GM12891 (cell line): ENCODE data around the gene TMPRSS11B.
"Not testable (repeated sequence)": the region's sequence is repeated elsewhere in the genome, so short reads cannot be mapped to it uniquely, and the experiment has no call there.

Source experiments
- DNase-seq: peaks from one replicate; pipeline ENCODE4 v3.0.0; 2011; ENCODE audit warnings: low spot score; ENCODE audit not compliant: insufficient read length
- FAIRE-seq: peaks from 2 replicates; lab custom pipeline; 2011; peaks lifted over from hg19 to GRCh38; lab: Jason Lieb, UNC
- PAX5 ChIP-seq: IDR thresholded peaks from 2 replicates; pipeline ENCODE4 v1.6.1; 2011; ENCODE audit warnings: low read length, moderate library complexity, mild to moderate bottlenecking; ENCODE audit not compliant: insufficient read depth, severe bottlenecking
- POLR2A ChIP-seq: IDR thresholded peaks from 2 replicates; pipeline ENCODE4 v1.6.1; 2011; ENCODE audit warnings: low read depth, low read length, control low read depth
- POLR2AphosphoS5 ChIP-seq: IDR thresholded peaks from 2 replicates; pipeline ENCODE4 v1.6.1; 2011; ENCODE audit warnings: low read depth, low read length, control low read depth
- POU2F2 ChIP-seq: IDR thresholded peaks from 2 replicates; pipeline ENCODE4 v1.6.1; 2011; ENCODE audit warnings: low read depth, mild to moderate bottlenecking, control low read depth, low read length, moderate library complexity
- SPI1 ChIP-seq: IDR thresholded peaks from 2 replicates; pipeline ENCODE4 v1.6.1; 2011; ENCODE audit warnings: low read depth, low read length, control low read depth
- TAF1 ChIP-seq: IDR thresholded peaks from 2 replicates; pipeline ENCODE4 v1.6.1; 2011; ENCODE audit warnings: low read depth, low read length, control low read depth

The TMPRSS11B gene

DNA sequence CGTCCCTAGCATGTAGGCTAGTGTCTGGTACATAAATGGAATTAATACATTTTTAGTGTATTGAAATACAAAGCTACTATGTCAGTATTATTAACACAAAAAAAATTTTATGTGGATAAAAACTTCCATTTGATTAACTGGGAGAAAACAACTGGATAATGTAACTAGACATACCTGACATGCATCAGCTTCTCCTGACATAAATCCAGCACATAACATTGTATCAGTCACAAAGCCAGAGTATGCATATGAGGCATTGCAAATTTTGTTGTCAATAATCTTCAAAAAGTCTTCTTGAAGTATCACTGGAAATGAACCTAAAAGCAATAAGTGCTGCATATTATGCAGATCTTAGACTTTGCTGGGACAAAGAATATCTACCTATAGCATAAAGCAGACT is 16.9 kb downstream of the TMPRSS11B start:
- DNase-seq (no peak), FAIRE-seq (no peak)
- TF ChIP-seq POLR2A (no peak), POU2F2 (no peak), TAF1 (no peak), PAX5 (no peak), SPI1 (no peak)

DNA sequence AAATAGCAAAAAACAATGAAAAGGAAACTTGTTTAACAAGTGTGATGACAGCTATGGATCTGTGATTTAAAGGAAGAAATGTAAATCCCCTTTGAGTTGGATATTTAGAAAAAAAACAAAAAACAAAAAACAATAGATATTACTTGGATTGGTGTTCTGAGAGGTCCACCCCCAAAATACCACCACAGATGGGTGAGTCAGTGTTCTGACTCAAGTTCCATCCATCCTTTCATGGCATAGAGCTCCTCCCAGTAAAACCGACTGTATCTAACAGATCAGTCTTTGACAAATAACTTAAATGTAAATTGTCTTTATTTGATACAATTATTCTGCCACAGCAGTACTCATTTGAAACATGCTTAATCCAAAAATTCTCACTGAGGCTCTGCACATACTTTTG is 27.4 kb downstream of the TMPRSS11B start:
- FAIRE-seq (no peak), DNase-seq (no peak)
- no peak for TF ChIP-seq TAF1

DNA sequence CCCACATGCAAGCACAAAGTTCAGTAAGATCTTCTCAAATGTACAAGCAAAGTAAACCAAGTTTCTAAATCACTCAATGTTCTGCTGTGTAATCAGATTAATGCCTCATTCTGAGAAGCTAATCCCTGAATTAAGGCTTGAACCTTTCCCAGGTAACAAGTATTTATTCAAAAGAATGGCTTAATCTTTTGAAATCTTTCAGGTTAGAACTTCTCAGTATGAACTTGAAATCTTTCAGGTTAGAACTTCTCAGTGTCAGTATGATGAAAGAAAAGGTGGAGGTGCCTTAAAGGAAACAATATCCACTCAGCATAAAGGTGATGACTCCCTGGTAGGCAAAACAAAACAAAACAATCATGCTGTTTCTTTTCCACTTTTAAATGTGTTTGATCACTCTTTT is 29.0 kb downstream of the TMPRSS11B start:
- TF ChIP-seq POU2F2 (no peak), POLR2AphosphoS5 (no peak), PAX5 (no peak), TAF1 (no peak), SPI1 (no peak), POLR2A (no peak)
- DNase-seq (no peak), FAIRE-seq (no peak)

DNA sequence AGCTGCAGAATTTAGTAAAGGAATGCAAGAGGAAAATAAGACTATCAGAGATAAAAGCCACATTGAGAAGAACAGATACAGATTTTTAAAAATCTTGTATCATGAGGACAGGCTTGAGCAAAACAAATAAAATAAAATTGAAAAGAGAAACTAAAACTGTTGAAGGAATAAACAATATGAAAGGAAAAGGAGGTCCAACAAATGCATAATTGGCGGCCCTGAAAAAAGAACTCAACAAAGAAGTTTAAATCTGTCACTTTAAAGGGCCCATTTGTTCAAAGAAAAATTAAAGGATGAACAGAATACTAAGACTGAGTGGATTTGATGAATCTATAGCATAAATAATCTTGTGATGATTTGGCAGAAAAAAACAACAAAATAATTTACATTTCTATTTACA is 36.5 kb downstream of the TMPRSS11B start:
- DNase-seq (no peak), FAIRE-seq (no peak)
- TF ChIP-seq SPI1 (no peak), POLR2A (no peak), TAF1 (no peak), POLR2AphosphoS5 (no peak), POU2F2 (no peak), PAX5 (no peak)

DNA sequence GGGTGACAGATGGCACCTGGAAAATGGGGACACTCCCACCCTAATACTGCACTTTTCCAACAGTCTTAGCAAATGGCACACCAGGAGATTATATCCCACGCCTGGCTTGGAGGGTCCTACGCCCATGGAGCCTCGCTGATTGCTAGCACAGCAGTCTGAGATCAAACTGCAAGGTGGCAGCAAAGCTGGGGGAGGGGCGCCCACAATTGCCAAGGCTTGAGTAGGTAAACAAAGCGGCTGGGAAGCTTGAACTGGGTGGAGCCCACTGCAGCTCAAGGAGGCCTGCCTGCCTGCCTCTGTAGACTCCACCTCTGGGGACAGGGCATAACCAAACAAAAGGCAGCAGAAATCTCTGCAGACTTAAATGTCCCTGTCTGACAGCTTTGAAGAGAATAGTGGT is 51.2 kb downstream of the TMPRSS11B start:
- FAIRE-seq, DNase-seq: not testable (repeated sequence)

DNA sequence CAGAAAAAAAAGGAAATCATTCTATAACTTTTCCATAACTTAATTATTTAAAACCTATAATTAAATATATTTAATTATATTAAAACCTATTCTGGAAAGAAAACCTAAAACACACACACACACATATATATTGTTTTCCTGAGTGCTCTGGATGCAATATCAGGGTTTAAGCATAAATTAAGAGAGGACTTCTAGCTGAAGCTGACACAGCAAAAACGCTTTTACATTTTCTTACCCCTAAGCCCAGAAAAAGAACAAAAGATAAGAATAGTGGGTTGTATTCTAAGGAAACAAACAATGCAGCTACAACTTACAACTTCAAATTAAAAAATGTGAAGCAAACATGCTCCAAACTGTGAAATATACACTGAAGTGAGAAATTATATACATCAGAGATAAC is 52.3 kb downstream of the TMPRSS11B start:
- FAIRE-seq (no peak), DNase-seq (no peak)
- TF ChIP-seq SPI1: no peak
- TF ChIP-seq POLR2AphosphoS5: no peak
- no peak for TF ChIP-seq PAX5
- no peak for TF ChIP-seq TAF1
- no peak for TF ChIP-seq POU2F2
- no peak for TF ChIP-seq POLR2A

DNA sequence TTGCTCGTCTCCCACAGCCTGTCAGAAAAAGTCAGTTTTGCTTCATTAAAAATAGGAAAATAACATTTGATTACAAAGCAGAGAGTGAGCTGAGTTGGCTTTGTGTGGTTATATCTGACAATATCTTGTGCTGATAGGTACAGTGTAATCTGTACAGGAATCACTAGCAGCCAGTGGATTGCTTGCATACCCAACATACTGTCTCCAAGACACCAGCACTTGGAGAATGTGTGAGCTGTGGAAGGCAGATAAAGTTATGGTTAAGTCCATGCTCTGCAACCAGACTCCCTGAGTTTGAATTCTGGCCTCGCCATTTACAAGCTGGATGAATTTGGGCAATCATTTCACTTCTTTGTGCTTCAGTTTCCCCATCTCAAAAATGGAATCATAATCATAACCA is 58.3 kb downstream of the TMPRSS11B start:
- TF ChIP-seq PAX5 (no peak), POLR2AphosphoS5 (no peak)
- FAIRE-seq: no peak
- no peak for DNase-seq

DNA sequence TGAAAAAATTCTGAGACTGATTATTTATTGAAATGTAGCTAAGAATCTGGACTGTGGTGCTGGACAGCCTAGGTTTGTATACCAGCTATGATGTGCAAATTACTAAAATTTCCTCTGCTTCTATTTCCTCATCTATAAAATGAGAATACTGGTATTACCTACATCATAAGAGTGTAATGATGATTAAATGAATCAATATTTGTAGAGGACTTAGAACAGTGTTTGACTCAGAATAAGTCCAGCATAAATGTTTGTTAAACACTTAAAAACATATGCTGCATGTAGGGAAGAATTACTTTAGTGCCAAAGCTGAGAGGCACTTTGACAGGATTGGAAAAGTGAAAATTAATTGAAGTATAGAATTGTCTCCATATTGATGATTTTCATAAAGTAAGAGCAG is 60.6 kb downstream of the TMPRSS11B start:
- DNase-seq (no peak), FAIRE-seq (no peak)
- TF ChIP-seq POU2F2 (no peak), SPI1 (no peak), TAF1 (no peak), POLR2AphosphoS5 (no peak)

DNA sequence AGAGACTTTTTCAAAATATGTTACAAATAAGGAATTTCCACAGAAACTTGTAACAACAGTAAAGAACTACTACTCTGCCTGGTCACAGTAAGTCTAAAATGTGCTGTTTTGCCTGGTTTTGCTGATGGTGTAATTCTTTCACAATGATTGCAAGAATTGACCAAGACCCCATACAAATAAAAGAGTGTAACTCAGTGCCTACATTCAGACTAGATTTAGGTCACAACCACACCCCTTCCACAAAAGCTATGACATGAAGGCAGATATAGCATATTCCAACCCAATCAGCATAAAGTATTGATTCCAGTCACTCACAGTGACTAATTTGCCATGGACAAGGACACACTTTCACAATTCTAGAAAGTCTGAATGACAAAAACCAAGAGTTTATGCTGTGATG is 62.1 kb downstream of the TMPRSS11B start:
- TF ChIP-seq PAX5 (no peak), TAF1 (no peak), POLR2A (no peak)
- FAIRE-seq: no peak
- no peak for DNase-seq

DNA sequence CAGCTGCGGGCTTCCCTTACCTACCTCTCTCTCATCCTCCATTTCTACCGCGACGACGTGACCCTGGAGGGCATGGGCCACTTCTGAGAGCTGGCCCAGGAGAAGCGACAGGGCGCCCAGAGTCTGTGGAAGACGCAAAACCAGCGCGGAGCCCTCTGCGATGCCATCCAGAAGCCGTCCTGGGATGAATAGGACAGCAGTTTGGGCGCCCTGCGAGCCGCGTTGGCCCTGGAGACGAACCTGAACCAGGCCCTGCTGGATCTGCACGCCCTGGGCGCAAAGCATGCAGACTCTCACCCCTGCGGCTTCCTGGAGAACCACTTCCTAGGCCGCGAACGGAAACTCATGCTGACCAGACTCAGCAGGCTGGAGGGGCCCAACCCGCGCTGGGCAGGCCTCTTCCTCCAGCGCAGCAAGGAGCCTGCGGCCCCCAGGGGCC is 63.1 kb downstream of the TMPRSS11B start:
- DNase-seq (no peak), FAIRE-seq (no peak)
- TF ChIP-seq TAF1 (no peak), POLR2AphosphoS5 (no peak), SPI1 (no peak), POLR2A (no peak), PAX5 (no peak), POU2F2 (no peak)

DNA sequence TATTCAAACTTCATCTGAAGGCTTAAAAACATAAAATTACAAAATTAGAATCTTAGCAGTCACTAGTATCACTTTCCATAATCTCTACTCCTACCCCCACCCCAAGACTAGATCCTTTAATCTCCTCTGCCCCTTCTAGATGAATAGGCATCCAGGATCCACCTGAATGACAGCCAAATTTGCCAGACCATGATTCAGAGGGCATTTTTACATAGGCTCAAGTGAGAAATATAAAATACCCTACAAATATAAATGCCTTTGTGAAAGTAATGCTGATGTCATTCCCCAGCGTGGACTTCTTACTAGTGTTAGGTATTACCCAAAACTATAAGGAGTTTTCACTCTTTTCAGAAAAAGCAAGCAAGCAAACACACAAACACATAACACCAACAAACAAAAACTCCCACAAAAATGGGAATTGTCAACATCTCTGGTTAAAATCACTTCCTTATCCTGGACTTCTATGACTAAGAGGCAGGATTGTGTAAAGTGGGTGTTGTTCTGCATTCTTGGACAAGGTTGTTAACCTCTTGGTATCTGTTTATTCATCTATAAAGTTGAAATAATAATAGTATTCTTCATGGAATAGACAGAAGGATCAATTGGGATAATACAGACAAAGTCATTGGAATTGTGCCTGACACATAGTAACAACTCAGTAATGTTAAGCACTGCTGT is 64.5 kb downstream of the TMPRSS11B start:
- TF ChIP-seq TAF1: no peak
- TF ChIP-seq POU2F2: no peak
- no peak for TF ChIP-seq POLR2AphosphoS5
- no peak for TF ChIP-seq POLR2A
- no peak for TF ChIP-seq SPI1
- no peak for TF ChIP-seq PAX5
- DNase-seq: no peak
- FAIRE-seq: no peak

DNA sequence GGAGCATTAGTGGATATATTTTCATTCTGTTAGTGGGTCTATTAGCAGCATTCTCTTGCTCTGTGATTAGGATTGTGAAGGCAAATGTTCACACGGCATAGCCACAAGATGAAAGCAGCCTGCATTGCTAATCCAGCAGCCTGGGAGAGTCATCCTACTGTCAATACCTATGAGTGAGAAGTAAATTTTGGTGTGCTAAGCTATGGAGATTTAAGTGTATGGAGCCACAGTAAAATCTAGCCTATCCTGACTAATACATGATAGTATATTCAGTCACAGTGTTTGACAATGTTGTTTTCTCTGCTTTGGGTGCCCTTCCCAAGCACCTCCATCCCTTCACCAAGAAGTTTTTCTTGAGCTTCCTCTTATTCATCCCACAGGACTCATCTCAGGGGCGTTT is 68.6 kb downstream of the TMPRSS11B start:
- DNase-seq (no peak), FAIRE-seq (no peak)
- TF ChIP-seq POU2F2 (no peak), POLR2AphosphoS5 (no peak), SPI1 (no peak), POLR2A (no peak), TAF1 (no peak), PAX5 (no peak)
